HG03064 (cell line): ENCODE data around the gene TBC1D30.
"Not testable (repeated sequence)": the region's sequence is repeated elsewhere in the genome, so short reads cannot be mapped to it uniquely, and the experiment has no call there.

Source experiments
- ATAC-seq: cut with Tn5 transposase; IDR thresholded peaks from one replicate; pipeline ENCODE4 v1.9.1; 2021; ENCODE audit warnings: low read depth; ENCODE audit not compliant: unreplicated experiment

The TBC1D30 gene

DNA sequence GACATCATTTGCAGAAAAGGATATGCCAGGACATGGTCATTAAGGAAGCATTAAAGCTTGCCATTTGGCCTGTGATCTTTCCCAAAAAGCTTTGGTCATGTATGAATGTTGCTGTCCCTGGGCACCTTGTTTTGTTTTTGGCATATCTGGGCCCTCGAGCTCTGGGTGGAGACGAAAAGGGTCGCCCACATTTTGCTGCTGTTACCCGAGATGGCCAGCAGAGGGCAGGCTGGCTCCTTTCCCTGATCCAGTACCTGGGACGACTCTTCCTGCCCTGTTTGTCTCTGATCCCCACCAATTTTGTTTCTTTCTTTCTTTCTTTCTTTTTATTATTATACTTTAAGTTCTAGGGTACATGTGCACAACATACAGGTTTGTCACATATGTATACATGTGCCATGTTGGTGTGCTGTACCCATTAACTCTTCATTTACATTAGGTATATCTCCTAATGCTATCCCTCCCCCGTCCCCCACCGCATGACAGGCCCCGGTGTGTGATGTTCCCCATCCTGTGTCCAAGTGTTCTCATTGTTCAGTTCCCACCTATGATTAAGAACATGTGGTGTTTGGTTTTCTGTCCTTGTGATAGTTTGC is 22.2 kb upstream of the TBC1D30 start:
- not testable (repeated sequence) for ATAC-seq

GRCh38 chr12:64806173-64806572 is 18.3 kb upstream of the TBC1D30 start:
- ATAC-seq, result no peak

DNA sequence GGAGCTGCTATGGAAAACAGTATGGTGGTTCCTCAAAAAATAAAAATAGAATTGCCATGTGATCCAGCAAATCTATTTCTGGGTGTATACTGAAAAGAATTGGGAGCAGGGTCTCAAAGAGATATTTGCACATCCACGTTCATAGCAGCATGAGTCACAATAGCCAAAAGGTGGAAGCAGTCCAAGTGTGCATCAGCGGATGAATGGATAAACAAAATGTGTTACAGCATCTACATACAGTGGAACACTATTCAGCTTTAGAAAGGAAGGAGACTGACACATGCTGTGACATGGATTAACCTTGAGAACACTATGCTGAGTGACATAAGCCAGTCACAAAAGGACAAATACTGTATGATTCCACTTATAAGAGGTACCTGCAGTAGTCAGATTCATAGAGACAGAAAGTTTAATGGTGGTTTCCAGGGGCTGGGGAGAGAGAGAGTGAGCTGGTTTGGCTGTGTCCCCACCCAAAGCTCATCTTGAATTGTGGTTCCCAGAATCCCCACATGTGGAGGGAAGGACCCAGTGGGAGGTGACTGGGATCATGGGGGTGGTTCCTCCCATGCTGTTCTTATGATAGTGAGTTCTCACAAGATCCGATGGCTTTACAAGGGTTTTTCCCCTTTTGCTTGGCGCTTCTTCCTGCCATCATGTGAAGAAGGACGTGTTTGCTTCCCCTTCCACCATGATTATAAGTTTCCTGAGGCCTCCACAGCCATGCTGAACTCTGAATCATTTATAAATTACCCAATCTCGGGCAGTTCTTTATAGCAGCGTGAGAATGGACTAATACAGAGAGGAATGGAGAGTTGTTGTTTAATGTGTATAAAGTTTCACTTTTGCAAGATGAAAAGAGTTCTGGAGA is 17.6 kb upstream of the TBC1D30 start:
- no peak for ATAC-seq

- ATAC-seq, result no peak
Observed at GRCh38 chr12:64808110-64808509, 16.3 kb upstream of the TBC1D30 start.

DNA sequence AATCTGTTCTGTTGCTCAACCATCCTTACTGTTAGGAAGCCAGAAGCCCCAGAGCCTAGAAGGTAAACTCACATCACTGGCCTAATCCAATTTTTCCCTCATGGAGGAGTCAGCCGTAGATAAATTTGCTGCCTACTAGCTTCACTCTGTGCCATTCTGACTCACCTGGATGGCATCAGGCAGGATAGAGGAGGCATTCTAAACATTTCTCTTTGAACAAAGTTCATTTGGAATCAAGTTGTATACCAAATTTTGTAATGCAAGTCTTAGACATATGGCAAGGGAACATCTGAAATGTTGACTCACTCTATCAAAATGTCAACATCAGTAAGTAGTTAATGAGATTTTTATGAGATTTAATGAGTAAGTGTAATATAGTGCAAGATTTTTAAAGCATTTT is 13.6 kb upstream of the TBC1D30 start:
- no peak for ATAC-seq

DNA sequence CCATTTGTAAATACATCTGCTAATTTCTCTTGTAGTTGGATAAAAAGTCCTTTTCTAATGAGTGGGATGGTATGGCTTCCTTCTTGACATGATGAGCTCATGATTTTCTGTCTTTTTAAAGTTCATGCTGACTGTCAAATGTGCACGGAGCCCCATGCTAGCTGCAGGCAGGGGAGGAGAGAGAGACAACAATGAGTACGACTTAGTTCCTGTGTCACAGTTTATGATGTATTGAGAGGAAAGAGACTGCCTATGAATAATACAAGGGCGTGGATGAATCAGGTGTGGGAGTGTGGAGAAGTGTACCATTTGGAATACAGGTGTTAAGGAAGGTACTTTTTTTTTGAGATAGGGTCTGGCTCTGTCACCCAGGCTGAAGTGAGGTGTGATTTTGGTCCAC is 10.7 kb upstream of the TBC1D30 start:
- no peak for ATAC-seq

DNA sequence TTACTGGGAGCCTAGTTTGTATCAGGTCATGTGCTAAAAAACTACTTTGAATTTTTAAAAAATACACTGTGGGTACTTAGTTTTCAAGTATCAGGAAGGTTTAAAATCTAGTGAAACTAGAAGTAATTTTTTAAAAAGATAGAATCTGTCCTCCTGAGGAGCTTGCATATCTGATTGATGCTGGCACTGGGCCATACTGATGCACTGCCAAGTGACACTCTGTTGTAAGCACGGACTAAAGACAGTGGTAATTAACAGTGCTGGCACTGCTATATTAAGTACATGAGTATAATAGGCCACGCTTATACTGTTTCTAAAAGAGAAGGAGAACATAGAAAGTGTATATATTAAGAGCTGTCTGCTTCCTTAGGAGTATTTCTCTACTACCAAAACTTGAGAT is 10.0 kb upstream of the TBC1D30 start:
- ATAC-seq, result no peak

DNA sequence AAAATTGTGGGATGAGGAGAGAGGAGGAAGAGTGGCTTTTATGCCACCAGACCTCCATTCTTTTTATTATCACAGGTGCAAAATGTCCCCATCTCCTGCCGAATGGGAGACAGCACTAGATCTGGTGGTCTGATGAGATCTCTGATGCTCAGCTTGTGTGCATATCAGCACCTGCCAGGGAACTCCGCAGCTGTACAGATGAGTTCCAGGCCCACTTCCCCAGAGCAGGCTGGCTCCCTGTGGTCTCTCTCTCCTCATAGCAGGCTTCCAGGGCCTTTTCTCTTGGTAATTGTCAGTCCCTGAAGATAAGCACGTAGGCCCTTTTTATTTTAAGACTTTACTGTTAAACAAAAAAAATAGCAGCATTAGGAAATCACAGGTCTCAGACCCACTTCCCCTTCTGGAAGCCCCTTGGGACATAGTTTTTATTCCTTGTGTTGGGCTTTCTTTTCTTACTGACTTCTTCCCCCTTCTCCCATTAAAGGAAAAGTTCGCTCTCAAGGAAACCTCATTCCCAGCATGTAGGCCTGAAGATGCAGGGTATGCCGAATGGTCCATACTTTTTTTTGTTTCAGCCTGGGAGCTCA is 4.5 kb upstream of the TBC1D30 start:
- ATAC-seq, result no peak

DNA sequence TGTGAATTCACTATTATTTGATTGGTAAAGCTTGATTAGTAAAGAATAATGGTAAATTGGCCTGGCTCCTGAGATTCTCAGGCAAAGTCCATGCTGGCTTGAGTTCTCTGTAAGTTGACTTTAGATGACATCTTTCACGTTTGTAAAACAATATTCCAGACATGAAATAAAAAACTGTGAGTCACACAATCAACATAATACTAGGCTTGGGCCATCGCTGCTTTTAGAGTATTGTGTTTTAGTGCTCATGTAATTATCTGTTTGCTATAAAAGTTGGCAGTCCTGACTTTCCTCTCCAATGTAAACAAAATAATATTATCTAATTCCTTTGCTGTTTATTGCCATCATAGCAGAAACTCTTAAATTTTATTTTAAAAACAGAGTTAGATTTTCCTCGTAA is 3.9 kb upstream of the TBC1D30 start:
- no peak for ATAC-seq

DNA sequence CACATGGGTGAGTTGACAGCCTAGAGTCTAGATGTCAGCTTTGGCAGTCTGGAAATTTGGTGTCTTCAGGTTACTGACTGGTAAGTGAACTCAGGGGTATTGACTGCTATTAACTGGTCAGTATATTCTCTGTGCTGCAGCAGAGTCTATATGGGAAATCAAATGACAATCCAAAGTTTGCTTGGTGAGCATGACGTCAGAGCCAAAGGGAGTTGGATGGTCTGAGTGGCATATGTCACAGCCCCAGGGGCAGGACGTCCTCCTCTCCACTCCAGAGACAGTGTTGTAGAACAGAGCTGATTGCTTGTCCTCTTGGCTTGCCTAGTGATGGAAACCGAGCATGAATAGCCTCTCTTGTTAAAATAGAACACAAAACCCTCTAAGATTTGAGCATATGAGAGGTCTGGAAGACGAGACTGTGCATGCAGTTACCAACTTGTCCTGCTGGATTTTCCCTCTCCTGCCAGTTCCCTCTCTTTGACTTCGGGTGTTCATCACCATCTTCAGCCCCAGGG is 3.3 kb upstream of the TBC1D30 start:
- ATAC-seq, result no peak

- ATAC-seq, result no peak
Observed at GRCh38 chr12:64824130-64824499, 332 bp upstream of the TBC1D30 start.

GRCh38 chr12:64825143-64826021 is 935 bp downstream of the TBC1D30 start:
- no peak for ATAC-seq

GRCh38 chr12:64826234-64826633 is 1.8 kb downstream of the TBC1D30 start:
- no peak for ATAC-seq

GRCh38 chr12:64828713-64829112 is 4.3 kb downstream of the TBC1D30 start:
- ATAC-seq, result no peak

DNA sequence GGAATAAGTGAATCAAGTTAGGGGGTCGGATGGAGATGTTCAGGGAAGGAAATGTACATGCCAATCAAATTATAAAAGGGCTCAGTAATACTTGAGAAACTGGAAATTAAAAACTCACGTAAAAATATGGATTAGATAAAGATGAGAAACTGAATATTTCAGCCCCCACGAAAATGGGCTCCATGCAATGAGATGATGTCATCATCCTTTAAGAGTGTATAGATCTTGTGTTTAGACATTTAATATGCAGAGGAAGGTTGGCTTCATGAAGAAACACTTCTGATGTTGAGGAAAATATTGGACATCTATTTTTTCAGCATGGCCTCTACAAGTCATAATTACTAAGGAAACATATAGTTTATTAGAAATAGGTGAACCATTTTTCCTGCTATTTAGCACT is 9.5 kb downstream of the TBC1D30 start:
- no peak for ATAC-seq

- ATAC-seq, result no peak
Observed at GRCh38 chr12:64835901-64836300, 11.5 kb downstream of the TBC1D30 start.

DNA sequence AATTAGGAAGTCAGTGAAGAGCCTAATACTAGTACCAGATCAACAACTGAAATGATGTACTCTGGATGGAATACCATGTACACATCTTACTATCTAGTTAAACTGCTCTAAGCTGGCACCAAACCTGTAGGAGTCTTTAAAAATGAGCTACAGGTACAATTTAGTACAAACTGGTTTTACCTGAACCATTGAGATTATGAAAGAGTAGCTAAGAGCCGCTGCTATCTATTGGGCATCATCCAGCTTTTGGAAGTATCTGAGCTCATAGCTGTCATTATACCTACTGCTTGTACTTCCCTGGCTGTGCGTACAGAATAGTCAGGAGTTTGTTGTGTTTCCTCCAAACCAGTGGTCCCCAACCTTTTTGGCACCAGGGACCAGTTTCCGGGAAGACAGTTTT is 12.4 kb downstream of the TBC1D30 start:
- no peak for ATAC-seq

- no peak for ATAC-seq
Observed at GRCh38 chr12:64837427-64837826, 13.0 kb downstream of the TBC1D30 start.

- no peak for ATAC-seq
Observed at GRCh38 chr12:64840119-64840518, 15.7 kb downstream of the TBC1D30 start.

DNA sequence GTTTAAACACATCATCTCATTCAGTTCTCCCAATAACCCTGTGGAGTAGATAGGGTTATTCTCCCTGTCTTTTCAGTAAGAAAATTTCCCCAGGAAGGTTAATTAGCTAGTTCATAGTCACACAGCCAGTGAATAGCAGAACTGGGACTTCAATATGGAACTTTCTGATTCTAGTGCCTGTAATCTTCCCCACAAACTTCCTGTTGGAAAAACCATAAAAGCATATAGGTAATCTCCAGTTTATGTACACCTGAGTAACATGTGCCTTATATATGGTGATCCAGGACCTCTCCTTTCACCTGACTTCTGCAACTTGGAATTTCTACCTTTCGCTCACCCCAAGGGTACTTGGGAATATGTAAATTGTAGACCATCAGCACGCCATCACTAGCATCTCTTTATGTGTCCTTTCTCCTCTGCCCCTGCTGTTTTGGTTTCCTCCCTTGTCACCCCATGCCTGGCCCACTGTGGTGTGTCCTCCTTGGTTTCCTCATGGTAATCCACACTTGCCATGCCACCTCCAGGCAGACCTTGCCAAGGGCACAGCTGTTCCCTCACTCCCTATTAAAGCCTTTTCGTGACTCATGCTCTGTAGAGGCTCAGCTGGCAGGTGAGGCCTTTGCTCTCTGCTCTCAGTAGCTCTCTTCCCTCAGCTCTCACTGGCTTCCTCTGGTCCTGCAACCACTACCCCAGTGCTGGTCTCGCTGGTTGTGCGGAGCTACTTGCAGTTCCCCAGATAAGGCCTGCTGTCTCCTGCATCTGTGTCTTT is 16.7 kb downstream of the TBC1D30 start:
- no peak for ATAC-seq
